Hepatocyte (in vitro differentiated cells): ENCODE measurements around the gene RAB11FIP4.

Experiments used
- EZH2 ChIP-seq: fragments of 200-600 bp; sonication (generic); IDR thresholded peaks from 2 replicates; pipeline ENCODE4 v1.6.1; 2016; ENCODE audit warnings: antibody characterized with exemption, mild to moderate bottlenecking, borderline replicate concordance
- EZH2phosphoT487 ChIP-seq: fragments of 200-600 bp; sonication (generic); IDR thresholded peaks from one replicate; pipeline ENCODE4 v1.6.1; 2018; ENCODE audit warnings: antibody characterized with exemption, mild to moderate bottlenecking, low read depth, moderate library complexity; ENCODE audit not compliant: unreplicated experiment, severe bottlenecking
- TF ChIP-seq, protein P1 (sequence below): fragments of 200-600 bp; sonication (generic); IDR thresholded peaks from 2 replicates; pipeline ENCODE4 v1.5.1; 2016; ENCODE audit warnings: antibody characterized with exemption, mild to moderate bottlenecking; ENCODE audit not compliant: poor library complexity

DNA sequence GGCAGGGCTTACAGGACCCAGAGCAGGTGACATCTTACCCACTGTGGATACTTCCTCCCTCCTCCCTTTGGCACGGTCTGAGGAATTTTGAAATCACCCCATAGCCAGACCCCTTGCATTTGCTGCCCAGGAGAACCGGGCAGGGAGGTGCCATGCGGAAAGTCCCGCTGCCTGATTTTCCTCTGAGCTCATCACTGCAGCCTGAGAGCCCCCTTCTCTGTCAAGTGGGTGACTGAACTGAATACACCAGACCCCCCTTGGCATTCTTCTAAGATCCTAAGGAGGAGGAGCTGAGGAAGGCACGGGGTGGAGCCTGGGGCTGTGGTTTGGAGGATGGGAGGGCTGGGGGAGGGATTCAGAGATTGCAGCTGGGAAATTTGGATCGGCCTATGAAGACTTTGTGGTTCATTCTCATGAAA, 173.4 kb downstream of the RAB11FIP4 start:
- TF ChIP-seq, protein P1, sequence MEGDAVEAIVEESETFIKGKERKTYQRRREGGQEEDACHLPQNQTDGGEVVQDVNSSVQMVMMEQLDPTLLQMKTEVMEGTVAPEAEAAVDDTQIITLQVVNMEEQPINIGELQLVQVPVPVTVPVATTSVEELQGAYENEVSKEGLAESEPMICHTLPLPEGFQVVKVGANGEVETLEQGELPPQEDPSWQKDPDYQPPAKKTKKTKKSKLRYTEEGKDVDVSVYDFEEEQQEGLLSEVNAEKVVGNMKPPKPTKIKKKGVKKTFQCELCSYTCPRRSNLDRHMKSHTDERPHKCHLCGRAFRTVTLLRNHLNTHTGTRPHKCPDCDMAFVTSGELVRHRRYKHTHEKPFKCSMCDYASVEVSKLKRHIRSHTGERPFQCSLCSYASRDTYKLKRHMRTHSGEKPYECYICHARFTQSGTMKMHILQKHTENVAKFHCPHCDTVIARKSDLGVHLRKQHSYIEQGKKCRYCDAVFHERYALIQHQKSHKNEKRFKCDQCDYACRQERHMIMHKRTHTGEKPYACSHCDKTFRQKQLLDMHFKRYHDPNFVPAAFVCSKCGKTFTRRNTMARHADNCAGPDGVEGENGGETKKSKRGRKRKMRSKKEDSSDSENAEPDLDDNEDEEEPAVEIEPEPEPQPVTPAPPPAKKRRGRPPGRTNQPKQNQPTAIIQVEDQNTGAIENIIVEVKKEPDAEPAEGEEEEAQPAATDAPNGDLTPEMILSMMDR: no peak
- no peak for TF ChIP-seq EZH2phosphoT487
- TF ChIP-seq EZH2: no peak
